Measurements from ENCODE around the gene EBF4. TPM values are rescaled to one million over a fixed set of nuclear protein-coding genes. Genes with fewer than 3 reads are reported as not detected.

Gene EBF4
- total and polyA plus RNA-seq, 12 donors = 2.0 to 8.0 (median 3.7) TPM

- H3K9me3 ChIP-seq = peaks cover 0 to 16% (median 5%) of the 10 kb centered on the region in 11 donors
- no peaks in the 10 kb centered on the region for H3K36me3 ChIP-seq
- H3K27me3 ChIP-seq = peaks cover 8 to 80% (median 66%) of the 10 kb centered on the region in 7 donors
- ATAC-seq (no peak), DNase-seq (no peak)
- peaks cover 0 to 17% (median 0%) of the 10 kb centered on the region in 9 donors for H3K4me1 ChIP-seq
- TF ChIP-seq, protein P1, sequence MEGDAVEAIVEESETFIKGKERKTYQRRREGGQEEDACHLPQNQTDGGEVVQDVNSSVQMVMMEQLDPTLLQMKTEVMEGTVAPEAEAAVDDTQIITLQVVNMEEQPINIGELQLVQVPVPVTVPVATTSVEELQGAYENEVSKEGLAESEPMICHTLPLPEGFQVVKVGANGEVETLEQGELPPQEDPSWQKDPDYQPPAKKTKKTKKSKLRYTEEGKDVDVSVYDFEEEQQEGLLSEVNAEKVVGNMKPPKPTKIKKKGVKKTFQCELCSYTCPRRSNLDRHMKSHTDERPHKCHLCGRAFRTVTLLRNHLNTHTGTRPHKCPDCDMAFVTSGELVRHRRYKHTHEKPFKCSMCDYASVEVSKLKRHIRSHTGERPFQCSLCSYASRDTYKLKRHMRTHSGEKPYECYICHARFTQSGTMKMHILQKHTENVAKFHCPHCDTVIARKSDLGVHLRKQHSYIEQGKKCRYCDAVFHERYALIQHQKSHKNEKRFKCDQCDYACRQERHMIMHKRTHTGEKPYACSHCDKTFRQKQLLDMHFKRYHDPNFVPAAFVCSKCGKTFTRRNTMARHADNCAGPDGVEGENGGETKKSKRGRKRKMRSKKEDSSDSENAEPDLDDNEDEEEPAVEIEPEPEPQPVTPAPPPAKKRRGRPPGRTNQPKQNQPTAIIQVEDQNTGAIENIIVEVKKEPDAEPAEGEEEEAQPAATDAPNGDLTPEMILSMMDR (IDR thresholded peaks at IDR 0.05) = no peak
- no peak overlapping the region for H3K4me3 ChIP-seq
- 88 to 93% methylated on average over 10 of the region's 10 CpGs for WGBS, 2 donors
- H3K27ac ChIP-seq = no peak overlapping the region
- intact Hi-C loops (cut with DNase I) = no loop called here
These were observed 117.1 kb downstream of the EBF4 start for GRCh38 chr20:2809690-2810089.

Small RNA genes within 50 kb of the gene (microRNA-seq; reads per million reads assigned to microRNA genes)
- gene MIR1292 = 1.2 to 2.6 reads per million in 2 donors

Other genes starting within 250 kb of the EBF4 start
- gene SNRPB, start 222.0 kb upstream of the EBF4 start, total RNA-seq = 10 to 100 TPM; 41.4 to 82.1 (median 51.1) TPM
- gene SNRPB, start 222.0 kb upstream of the EBF4 start, polyA plus RNA-seq = 100 to 1,000 TPM in 1 of 2 donors, 10 to 100 TPM in 1; 59.8 to 239 TPM
- 1 to 10 TPM; 3.6 to 7.1 (median 5.7) TPM for gene ZNF343, start 183.9 kb upstream of the EBF4 start, total RNA-seq
- 1 to 10 TPM; 3.2 to 4.5 TPM for gene ZNF343, start 183.9 kb upstream of the EBF4 start, polyA plus RNA-seq
- gene TMC2, start 156.2 kb upstream of the EBF4 start, total RNA-seq = under 1 TPM in 1 of 10 donors, not detected in 9; 0.20 TPM
- gene TMC2, start 156.2 kb upstream of the EBF4 start, polyA plus RNA-seq = not detected
- gene NOP56, start 40.1 kb upstream of the EBF4 start, total RNA-seq = 10 to 100 TPM; 37.1 to 77.1 (median 46.7) TPM
- gene NOP56, start 40.1 kb upstream of the EBF4 start, polyA plus RNA-seq = 10 to 100 TPM; 66.4 to 68.8 TPM
- 100 to 1,000 TPM; 135 to 264 (median 224) TPM for gene IDH3B, start 28.6 kb upstream of the EBF4 start, total RNA-seq
- gene IDH3B, start 28.6 kb upstream of the EBF4 start, polyA plus RNA-seq = 100 to 1,000 TPM; 120 to 206 TPM
- 1 to 10 TPM in 5 of 10 donors, under 1 TPM in 4, not detected in 1; 0.48 to 4.5 (median 1.4) TPM for gene CPXM1, start 107.8 kb downstream of the EBF4 start, total RNA-seq
- 1 to 10 TPM; 1.2 to 4.9 TPM for gene CPXM1, start 107.8 kb downstream of the EBF4 start, polyA plus RNA-seq
- gene C20orf141, start 122.2 kb downstream of the EBF4 start, total RNA-seq = not detected
- gene C20orf141, start 122.2 kb downstream of the EBF4 start, polyA plus RNA-seq = not detected
- not detected for gene TMEM239, start 123.6 kb downstream of the EBF4 start, total RNA-seq
- gene TMEM239, start 123.6 kb downstream of the EBF4 start, polyA plus RNA-seq = not detected
- gene PCED1A, start 147.9 kb downstream of the EBF4 start, total RNA-seq = 10 to 100 TPM in 3 of 10 donors, 1 to 10 TPM in 7; 4.5 to 11.9 (median 6.5) TPM
- gene PCED1A, start 147.9 kb downstream of the EBF4 start, polyA plus RNA-seq = 10 to 100 TPM; 10.3 to 36.9 TPM
- 10 to 100 TPM; 13.0 to 22.8 (median 19.3) TPM for gene VPS16, start 148.0 kb downstream of the EBF4 start, total RNA-seq
- 10 to 100 TPM; 23.6 to 44.7 TPM for gene VPS16, start 148.0 kb downstream of the EBF4 start, polyA plus RNA-seq
- gene PTPRA, start 180.7 kb downstream of the EBF4 start, total RNA-seq = 10 to 100 TPM; 22.1 to 37.3 (median 30.1) TPM
- gene PTPRA, start 180.7 kb downstream of the EBF4 start, polyA plus RNA-seq = 10 to 100 TPM in 1 of 2 donors, 1 to 10 TPM in 1; 8.9 to 16.7 TPM

Measured in heart right ventricle (tissue), 16 donors.